Stimulated activated CD4-positive, alpha-beta T cell treated with anti-CD3 and anti-CD28 coated beads, Interleukin-1b, Interleukin-23, amount 100 ng/mL, for 1 hour (primary cell): Measurements from ENCODE around the gene CHST12.
"Not testable (repeated sequence)": the region's sequence is repeated elsewhere in the genome, so short reads cannot be mapped to it uniquely, and the experiment has no call there.

Experiments used
- DNase-seq, 2 donors: peaks; one replicate each; pipeline ENCODE4 v3.0.0-alpha.2; 2020; ENCODE audit warnings: low read depth in 2 of 2

The CHST12 gene

GRCh38 chr7:2403718-2404648 lies 572 bp downstream of the CHST12 start:
- no peak for DNase-seq

- DNase-seq: no peak
These were observed 1.3 kb downstream of the CHST12 start for GRCh38 chr7:2404714-2405119.

- DNase-seq: no peak
These were observed 1.8 kb downstream of the CHST12 start for GRCh38 chr7:2405201-2405600.

- DNase-seq: no peak
These were observed 2.4 kb downstream of the CHST12 start for GRCh38 chr7:2405601-2406345.

GRCh38 chr7:2409745-2410414 lies 6.5 kb downstream of the CHST12 start:
- DNase-seq: no peak

GRCh38 chr7:2411049-2411448 lies 7.6 kb downstream of the CHST12 start:
- no peak for DNase-seq

DNA sequence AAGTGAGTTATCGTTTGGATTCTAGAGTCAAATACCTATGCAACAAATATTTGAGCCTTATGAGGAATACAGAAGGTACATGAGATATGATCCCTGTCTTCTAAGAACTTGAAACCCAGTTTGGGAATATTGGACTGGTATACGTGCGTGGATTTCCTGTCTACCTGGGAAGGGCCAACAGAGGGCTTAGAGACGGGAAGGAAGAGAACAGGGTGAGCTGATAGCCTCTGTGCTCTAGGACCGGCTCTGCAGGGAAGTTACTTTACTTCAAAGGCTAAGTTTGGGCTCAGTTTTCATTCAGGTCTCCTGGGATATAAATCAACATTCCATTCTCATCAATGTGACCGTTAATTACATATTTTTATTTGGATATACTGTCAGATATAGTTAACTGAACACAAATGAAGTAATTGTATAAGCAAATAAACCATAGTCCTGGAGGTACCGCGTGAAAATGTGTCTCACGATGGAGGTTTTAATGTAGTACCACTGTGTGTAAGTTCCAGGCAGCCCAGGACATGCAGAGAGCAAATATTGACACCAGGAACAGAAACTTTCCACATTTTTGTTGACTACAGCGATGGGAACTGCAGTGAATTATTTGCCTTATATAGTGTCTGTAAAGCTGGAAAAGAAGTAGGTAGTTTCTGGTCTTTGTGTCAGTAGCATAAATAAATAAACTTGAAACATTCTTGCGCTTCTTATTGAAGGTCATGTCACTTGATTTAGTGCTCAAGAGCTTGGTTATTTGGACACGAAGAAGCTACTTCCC lies 8.6 kb downstream of the CHST12 start:
- DNase-seq: no peak

GRCh38 chr7:2412587-2413201 lies 9.3 kb downstream of the CHST12 start:
- no peak for DNase-seq

GRCh38 chr7:2416063-2416462 lies 12.7 kb downstream of the CHST12 start:
- no peak for DNase-seq

- DNase-seq: no peak
These were observed 13.2 kb downstream of the CHST12 start for GRCh38 chr7:2416650-2417049.

GRCh38 chr7:2417178-2417577 lies 13.8 kb downstream of the CHST12 start:
- DNase-seq: not testable (repeated sequence)

DNA sequence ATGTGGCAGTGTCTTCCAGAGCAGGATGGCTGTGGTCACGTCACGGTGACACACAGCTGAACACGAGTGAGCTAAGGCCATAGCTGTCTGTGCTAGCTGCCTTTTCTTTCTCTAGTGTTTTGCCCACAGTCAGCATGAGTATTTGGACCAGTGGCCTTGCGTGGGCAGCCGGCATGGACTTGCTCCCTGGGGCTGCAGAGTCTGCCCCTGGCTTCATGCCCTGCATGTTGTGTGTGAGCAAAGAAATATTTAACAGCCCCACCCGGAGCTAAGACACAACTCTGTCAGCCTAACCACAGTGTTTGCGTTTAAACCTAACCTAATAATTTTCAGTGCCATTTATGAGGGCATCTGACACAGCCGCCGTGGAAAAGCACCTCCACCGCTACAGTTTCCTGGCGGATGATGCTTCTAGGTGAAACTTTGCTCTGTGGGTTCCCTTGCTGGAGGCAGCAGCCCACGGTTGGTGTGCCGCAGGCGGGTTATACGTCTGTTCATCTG lies 14.6 kb downstream of the CHST12 start:
- DNase-seq: no peak

DNA sequence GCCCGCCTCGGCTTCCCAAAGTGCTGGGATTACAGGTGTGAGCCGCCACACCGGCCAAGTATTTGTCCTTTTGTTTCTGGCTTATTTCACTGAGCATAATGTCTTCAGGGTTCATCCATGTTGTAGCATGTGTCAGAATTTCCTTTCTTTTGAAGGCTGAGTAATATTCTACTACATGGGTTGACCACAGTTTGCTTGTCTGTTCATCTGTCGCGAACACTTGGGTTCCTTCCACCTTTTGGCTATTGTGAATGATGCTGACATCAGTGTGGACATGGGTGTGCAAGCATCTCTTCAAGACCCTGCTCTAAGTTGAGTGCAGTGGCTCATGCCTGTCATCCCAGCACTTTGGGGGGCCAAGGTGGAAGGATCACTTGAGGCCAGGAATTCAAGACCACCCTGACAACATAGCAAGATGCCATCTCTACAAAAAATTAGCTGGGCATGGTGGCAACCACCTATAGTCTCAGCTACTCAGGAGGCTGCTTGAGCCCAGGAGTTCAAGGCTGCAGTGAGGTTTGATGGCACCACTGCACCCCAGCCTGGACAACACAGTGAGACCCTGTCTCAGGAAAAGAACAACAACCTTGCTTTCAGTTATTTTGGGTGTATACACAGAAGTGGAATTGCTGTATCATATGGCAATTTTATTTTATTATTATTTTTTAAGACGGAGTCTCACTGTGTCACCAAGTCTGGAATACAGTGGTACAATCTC lies 17.0 kb downstream of the CHST12 start:
- DNase-seq: no peak

DNA sequence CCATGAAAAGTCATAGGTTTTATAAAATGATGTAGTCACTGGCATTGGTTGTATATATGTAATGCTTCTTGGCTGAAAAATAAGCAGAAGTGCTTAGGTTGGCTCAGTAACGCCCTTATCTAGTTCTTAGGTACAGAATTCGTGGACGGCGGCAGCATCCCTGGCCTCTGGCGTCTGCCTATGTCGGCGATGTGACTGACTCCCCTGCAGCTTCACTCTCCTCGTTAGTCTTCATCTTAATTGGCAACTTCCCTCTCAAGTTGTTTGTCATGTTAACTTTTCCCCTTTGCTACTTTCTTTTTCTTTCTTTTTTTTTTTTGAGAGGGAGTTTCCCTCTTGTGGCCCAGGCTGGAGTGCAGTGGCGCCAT lies 18.5 kb downstream of the CHST12 start:
- no peak for DNase-seq

- no peak for DNase-seq
These were observed 22.3 kb downstream of the CHST12 start for GRCh38 chr7:2425749-2426148.

DNA sequence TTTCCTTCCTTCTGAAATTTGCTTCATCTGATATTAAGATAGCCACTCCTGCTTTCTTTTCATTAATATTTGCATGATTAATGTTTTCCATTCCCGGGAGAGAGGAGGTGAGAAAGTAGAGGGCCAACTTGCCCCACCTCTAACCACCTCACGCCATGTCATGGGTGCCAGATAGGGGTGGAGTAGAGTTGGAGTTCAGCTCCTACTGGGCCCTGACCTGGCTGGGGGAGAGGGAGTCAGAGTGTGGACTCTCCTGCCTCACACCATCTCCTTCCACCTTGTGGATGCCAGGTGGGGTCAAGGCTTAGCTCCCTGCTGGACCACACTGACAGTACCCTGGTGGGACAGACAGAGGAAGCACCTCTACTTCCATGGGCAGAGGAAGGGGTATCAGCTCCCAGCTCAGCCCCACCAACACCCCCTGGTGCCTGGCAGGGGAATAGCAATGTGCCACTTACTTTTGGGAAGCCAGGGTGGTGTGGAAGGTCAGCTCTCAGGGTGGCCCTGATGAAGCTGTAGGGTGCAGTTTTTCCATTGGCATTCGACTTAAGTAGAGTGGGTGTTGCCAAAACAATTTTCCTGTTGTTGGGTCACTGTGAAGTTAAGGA lies 28.0 kb downstream of the CHST12 start:
- DNase-seq: peak in 1 of 2 donors; percentile 20

GRCh38 chr7:2432910-2433712 lies 29.7 kb downstream of the CHST12 start:
- DNase-seq: no peak

DNA sequence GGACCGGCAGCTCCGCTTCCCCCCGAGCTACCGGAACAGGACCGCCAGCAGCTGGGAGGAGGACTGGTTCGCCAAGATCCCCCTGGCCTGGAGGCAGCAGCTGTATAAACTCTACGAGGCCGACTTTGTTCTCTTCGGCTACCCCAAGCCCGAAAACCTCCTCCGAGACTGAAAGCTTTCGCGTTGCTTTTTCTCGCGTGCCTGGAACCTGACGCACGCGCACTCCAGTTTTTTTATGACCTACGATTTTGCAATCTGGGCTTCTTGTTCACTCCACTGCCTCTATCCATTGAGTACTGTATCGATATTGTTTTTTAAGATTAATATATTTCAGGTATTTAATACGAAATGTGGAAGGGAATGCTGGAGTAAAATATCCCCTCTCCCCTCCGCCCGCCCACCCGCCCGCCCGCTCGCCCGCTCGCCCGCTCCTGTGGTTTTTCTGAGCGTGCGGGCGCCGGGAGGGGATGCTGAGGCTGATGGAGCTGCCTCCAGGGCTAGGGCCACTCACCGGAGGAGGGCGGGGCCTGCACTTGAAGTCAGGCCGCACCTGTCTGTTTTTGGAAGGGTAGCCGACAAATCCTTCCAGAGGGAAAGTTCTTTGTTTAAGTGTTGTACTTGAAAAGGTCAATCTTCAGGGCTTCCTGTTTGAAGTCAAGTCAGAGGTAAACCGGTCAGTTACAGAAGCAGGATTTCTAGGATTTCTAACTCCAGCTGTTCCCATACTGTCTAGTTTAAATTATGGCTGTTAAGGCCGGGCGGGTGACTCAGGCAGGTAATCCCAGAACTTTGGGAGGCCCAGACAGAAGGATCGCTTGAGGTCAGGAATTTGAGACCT lies 30.5 kb downstream of the CHST12 start:
- no peak for DNase-seq
